ENCODE measurements around the gene PLCG1.

Gene PLCG1

GRCh38 chr20:41151134-41151869, 14.0 kb downstream of the PLCG1 start:
- H3K27ac Mint-ChIP-seq: peak overlapping the region; percentile 25
- no peak for TF ChIP-seq CTCF (IDR thresholded peaks at IDR 0.05)

GRCh38 chr20:41152108-41152757, 14.9 kb downstream of the PLCG1 start:
- Mint-ChIP-seq H3K27ac (peak overlapping the region; percentile 89), H3K4me3 (no peak overlapping the region), H3K36me3 (ENCODE audit: low read depth) (peaks cover 32% of the 10 kb centered on the region), H3K9me3 (no peaks in the 10 kb centered on the region), H3K4me1 (peaks cover 77% of the 10 kb centered on the region), H3K27me3 (ENCODE audit: low read depth, poor library complexity) (peaks cover 4% of the 10 kb centered on the region)
- no peak for DNase-seq
- TF ChIP-seq CTCF (IDR thresholded peaks at IDR 0.05): no peak

More at GRCh38 chr20:41151134-41151869, 14.0 kb downstream of the PLCG1 start:
- H3K36me3 Mint-ChIP-seq (ENCODE audit: low read depth): peaks cover 42% of the 10 kb centered on the region
- H3K4me3 Mint-ChIP-seq: no peak overlapping the region
- no peaks in the 10 kb centered on the region for H3K9me3 Mint-ChIP-seq
- DNase-seq: no peak
- H3K4me1 Mint-ChIP-seq: peaks cover 76% of the 10 kb centered on the region
- peaks cover 4% of the 10 kb centered on the region for H3K27me3 Mint-ChIP-seq (ENCODE audit: low read depth, poor library complexity)

- no peak overlapping the region for H3K4me3 Mint-ChIP-seq
These were observed 17.3 kb downstream of the PLCG1 start for GRCh38 chr20:41154436-41155176.

GRCh38 chr20:41155261-41155660, 17.9 kb downstream of the PLCG1 start:
- no peak for DNase-seq
- peaks cover 4% of the 10 kb centered on the region for H3K27me3 Mint-ChIP-seq (ENCODE audit: low read depth, poor library complexity)
- no peak for TF ChIP-seq CTCF (IDR thresholded peaks at IDR 0.05)
- H3K4me1 Mint-ChIP-seq: peaks cover 68% of the 10 kb centered on the region
- H3K4me3 Mint-ChIP-seq: no peak overlapping the region
- H3K9me3 Mint-ChIP-seq: no peaks in the 10 kb centered on the region
- peak overlapping the region; percentile 69 for H3K27ac Mint-ChIP-seq
- H3K36me3 Mint-ChIP-seq (ENCODE audit: low read depth): peaks cover 26% of the 10 kb centered on the region

More at GRCh38 chr20:41154436-41155176, 17.3 kb downstream of the PLCG1 start:
- peak overlapping the region; percentile 94 for H3K27ac Mint-ChIP-seq
- DNase-seq: no peak
- peaks cover 21% of the 10 kb centered on the region for H3K36me3 Mint-ChIP-seq (ENCODE audit: low read depth)
- H3K27me3 Mint-ChIP-seq (ENCODE audit: low read depth, poor library complexity): peaks cover 4% of the 10 kb centered on the region
- H3K4me1 Mint-ChIP-seq: peaks cover 69% of the 10 kb centered on the region
- no peak for TF ChIP-seq CTCF (IDR thresholded peaks at IDR 0.05)
- no peaks in the 10 kb centered on the region for H3K9me3 Mint-ChIP-seq

GRCh38 chr20:41158082-41158625, 20.8 kb downstream of the PLCG1 start:
- no peak for TF ChIP-seq CTCF (IDR thresholded peaks at IDR 0.05)
- no peaks in the 10 kb centered on the region for H3K9me3 Mint-ChIP-seq
- peak overlapping the region; percentile 97 for H3K27ac Mint-ChIP-seq
- peaks cover 21% of the 10 kb centered on the region for H3K36me3 Mint-ChIP-seq (ENCODE audit: low read depth)
- DNase-seq: no peak
- no peaks in the 10 kb centered on the region for H3K27me3 Mint-ChIP-seq (ENCODE audit: low read depth, poor library complexity)
- H3K4me1 Mint-ChIP-seq: peaks cover 50% of the 10 kb centered on the region
- no peak overlapping the region for H3K4me3 Mint-ChIP-seq

Measured in nephron progenitor cell (in vitro differentiated cells).